Stromal cell of bone marrow (primary cell): Measurements from ENCODE around the gene SDC3.
"Not testable (repeated sequence)": the region's sequence is repeated elsewhere in the genome, so short reads cannot be mapped to it uniquely, and the experiment has no call there.

Experiments
- DNase-seq: peaks from one replicate; pipeline ENCODE4 v3.0.0-alpha.2; 2012; ENCODE audit warnings: low read depth

SDC3 gene

GRCh38 chr1:30908696-30909364 lies at the start of gene SDC3:
Gene SDC3 (minus strand): TSS chr1:30908758. CDS start chr1:30908586, 172 bp downstream.
- no peak for DNase-seq

DNA sequence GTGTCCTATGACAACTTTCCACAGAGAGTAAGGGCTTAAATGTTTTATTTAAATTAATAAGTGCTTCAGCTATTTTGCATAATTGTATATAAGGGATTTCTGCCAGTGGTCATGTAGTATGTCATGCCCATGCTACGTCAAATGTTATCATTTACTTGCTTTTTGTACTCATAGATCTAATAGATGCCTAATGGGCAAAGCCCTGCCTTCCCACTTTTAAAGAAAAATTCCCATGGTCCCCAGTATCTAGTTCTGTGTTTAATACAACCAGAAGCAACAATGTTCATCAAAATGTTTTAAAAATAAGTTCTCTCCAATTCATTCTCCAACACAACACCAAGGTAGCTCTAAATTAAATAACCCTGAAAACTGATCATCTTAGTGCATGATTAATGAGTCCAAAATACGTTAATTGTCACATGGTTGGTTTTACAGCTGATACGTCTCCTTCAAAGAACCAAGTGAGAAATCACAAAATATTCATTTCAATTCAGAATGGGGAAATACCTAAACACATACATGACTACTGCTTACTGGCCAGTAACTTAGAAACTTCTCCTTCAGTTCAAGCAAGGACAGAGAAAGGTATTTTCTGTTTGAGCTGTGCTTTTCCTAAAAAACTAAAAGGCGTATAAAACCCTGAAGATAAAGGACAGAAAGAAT lies 49.1 kb upstream of the SDC3 start:
- DNase-seq = no peak

GRCh38 chr1:30955448-30956015 lies 47.0 kb upstream of the SDC3 start:
- DNase-seq = no peak

- DNase-seq = no peak
These were observed 45.1 kb upstream of the SDC3 start for GRCh38 chr1:30953685-30954084.

- no peak for DNase-seq
These were observed 43.5 kb upstream of the SDC3 start for GRCh38 chr1:30952098-30952497.

GRCh38 chr1:30950700-30951099 lies 42.1 kb upstream of the SDC3 start:
- no peak for DNase-seq

GRCh38 chr1:30950053-30950452 lies 41.5 kb upstream of the SDC3 start:
- DNase-seq = no peak

GRCh38 chr1:30949487-30949838 lies 40.9 kb upstream of the SDC3 start:
- not testable (repeated sequence) for DNase-seq

- not testable (repeated sequence) for DNase-seq
These were observed 40.4 kb upstream of the SDC3 start for GRCh38 chr1:30948813-30949486.

DNA sequence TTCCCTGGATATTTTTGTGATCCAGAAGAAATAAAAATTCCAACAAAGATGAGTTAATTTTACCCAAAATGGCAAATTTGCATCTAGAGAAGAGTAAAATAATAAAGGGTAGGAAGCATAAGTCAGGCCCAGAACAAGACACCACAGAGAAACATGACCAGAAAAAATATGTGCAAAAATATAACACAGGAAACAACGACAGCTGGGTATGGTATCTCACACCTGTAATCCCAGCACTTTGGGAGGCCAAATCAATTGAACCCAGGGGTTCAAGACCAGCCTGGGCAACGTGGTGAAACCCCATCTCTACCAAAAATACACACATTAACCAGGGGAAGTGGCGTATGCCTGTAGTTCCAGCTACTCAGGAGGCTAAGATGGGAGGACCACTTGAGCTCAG lies 39.7 kb upstream of the SDC3 start:
- no peak for DNase-seq

GRCh38 chr1:30947212-30947611 lies 38.7 kb upstream of the SDC3 start:
- DNase-seq = no peak

GRCh38 chr1:30942326-30942963 lies 33.9 kb upstream of the SDC3 start:
- DNase-seq = no peak

DNA sequence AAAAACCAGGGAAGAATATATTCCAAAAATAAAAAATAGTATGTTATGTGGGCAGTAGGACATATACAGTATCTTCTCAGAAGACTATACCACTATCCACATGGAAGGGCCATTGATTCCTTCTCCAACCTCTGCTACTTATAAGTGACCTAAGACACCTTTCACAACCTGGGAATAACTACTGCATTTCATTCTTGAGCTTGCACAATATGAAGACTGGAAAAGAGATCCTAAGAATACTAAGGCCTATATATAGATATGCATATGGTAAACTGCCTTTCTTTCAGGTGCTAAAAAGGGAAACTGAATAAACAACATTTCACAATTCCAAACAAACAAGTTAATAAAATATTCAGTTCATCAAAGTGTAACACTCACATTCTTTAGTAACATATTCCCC lies 32.0 kb upstream of the SDC3 start:
- no peak for DNase-seq

- no peak for DNase-seq
These were observed 28.1 kb upstream of the SDC3 start for GRCh38 chr1:30936541-30937171.

DNA sequence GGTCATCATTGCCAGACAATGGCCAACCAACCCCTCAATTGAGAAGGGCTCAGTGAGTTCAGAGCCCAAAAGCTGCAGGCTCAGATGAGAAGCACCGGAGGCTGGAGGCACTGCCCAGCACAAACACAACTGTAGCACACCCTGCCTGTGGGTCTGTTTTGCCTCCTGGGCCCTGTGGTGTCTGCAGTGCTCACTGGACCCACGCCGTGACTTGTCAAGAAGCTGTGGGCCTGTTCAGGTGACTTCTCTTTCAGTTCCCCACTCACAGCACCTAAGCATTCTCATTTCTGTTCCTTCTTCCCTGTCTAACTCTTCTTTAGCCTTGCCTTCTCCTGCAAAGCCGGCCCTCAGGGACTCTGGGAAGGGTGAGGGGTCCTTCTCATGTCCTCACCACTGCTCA lies 27.2 kb upstream of the SDC3 start:
- not testable (repeated sequence) for DNase-seq

GRCh38 chr1:30934613-30935012 lies 26.1 kb upstream of the SDC3 start:
- DNase-seq = no peak

- DNase-seq = no peak
These were observed 25.3 kb upstream of the SDC3 start for GRCh38 chr1:30933874-30934252.

DNA sequence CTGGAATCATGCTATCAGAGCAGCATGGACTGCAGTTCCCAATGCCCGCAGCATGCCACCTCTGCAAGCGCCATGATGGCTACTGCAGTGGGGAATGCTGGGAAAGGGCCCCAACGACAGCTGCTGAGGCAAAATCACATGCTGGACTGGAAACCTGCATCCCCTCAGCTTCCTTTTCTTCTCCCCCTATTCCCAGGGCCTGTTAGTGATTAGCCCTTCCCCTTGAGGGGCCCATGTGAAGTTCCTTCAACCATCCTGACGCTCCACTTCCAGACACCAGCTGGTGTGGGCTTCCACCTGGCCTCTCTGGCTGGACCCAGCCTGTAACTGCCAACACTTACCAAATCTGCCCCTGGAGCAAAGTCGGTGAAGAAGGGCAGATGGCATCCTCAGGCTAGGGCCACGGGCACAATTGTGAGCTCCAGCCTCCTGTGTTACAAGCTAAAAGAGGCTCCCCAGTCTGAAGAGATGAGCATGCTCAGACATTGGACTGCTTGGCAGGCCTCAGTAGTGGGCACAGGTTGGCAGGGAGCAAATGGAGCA lies 22.1 kb upstream of the SDC3 start:
- no peak for DNase-seq

- no peak for DNase-seq
These were observed 21.5 kb upstream of the SDC3 start for GRCh38 chr1:30929944-30930525.

GRCh38 chr1:30929135-30929889 lies 20.8 kb upstream of the SDC3 start:
- peak; percentile 9 for DNase-seq

DNA sequence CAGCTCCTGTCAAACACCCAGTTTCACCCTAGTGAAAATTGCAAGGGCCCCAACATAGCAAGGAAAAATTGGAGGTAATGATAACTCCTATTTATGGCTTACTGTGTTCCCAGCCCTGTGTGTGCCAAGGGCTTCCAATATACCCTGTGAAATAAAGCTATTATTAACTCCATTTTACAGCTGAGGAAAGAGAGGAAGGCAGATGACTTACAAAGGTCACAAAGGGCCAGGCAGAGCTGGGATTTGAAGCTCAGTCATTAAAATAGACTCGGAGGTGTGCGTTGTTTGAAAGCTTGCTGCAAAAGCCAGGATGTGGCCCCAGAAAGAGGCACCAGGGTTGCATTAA lies 20.2 kb upstream of the SDC3 start:
- DNase-seq = no peak
